HG02588 (cell line): ENCODE measurements around the gene GPR153.

Experiments used
- ATAC-seq: cut with Tn5 transposase; IDR thresholded peaks from one replicate; pipeline ENCODE4 v1.9.1; 2021; ENCODE audit warnings: mild to moderate bottlenecking, moderate library complexity; ENCODE audit not compliant: unreplicated experiment

The GPR153 gene

GRCh38 chr1:6249739-6250689, 10.9 kb downstream of the GPR153 start:
- ATAC-seq: no peak

- ATAC-seq: no peak
Measured at GRCh38 chr1:6248932-6249738, 11.8 kb downstream of the GPR153 start.

- no peak for ATAC-seq
Measured at GRCh38 chr1:6248161-6248776, 12.6 kb downstream of the GPR153 start.

- no peak for ATAC-seq
Measured at GRCh38 chr1:6247651-6248050, 13.2 kb downstream of the GPR153 start.

- no peak for ATAC-seq
Measured at GRCh38 chr1:6246497-6247467, 14.1 kb downstream of the GPR153 start.

- no peak for ATAC-seq
Measured at GRCh38 chr1:6245869-6246496, 14.9 kb downstream of the GPR153 start.

- ATAC-seq: no peak
Measured at GRCh38 chr1:6245086-6245868, 15.6 kb downstream of the GPR153 start.

- ATAC-seq: no peak
Measured at GRCh38 chr1:6244401-6245049, 16.4 kb downstream of the GPR153 start.

- ATAC-seq: no peak
Measured at GRCh38 chr1:6243993-6244392, 16.9 kb downstream of the GPR153 start, which contains the start of gene HES3. Gene HES3, plus strand, starts transcription at chr1:6244179. Its CDS starts 187 bp downstream, at chr1:6244366.

GRCh38 chr1:6243053-6243834, 17.7 kb downstream of the GPR153 start:
- no peak for ATAC-seq

- ATAC-seq: no peak
Measured at GRCh38 chr1:6241887-6242740, 18.8 kb downstream of the GPR153 start.

GRCh38 chr1:6241107-6241886, 19.6 kb downstream of the GPR153 start:
- ATAC-seq: no peak

GRCh38 chr1:6239950-6240768, 20.7 kb downstream of the GPR153 start:
- ATAC-seq: no peak

GRCh38 chr1:6239213-6239752, 21.6 kb downstream of the GPR153 start:
- ATAC-seq: no peak

- ATAC-seq: no peak
Measured at GRCh38 chr1:6237093-6237492, 23.8 kb downstream of the GPR153 start.
